MM.1S (cell line): ENCODE measurements around the gene YLPM1.

Experiments
- DNase-seq: peaks from one replicate; pipeline ENCODE4 v3.0.0-alpha.2; 2015
- H2AFZ ChIP-seq: fragments of 300-600 bp; sonication (generic); 2 replicates; pipeline ENCODE4 v1.6.0; 2016; ENCODE audit warnings: antibody characterized with exemption, low read length
- H3F3A ChIP-seq: fragments of 300-600 bp; sonication (generic); 2 replicates; pipeline ENCODE4 v1.6.1; 2016; ENCODE audit warnings: mild to moderate bottlenecking, antibody characterized with exemption, low read length, moderate library complexity, mixed read lengths; ENCODE audit not compliant: insufficient read depth
- H3K27ac ChIP-seq: fragments of 300-600 bp; sonication (generic); 2 replicates; pipeline ENCODE4 v1.5.1; 2016; ENCODE audit warnings: mild to moderate bottlenecking, low read length
- H3K27me3 ChIP-seq: fragments of 300-600 bp; sonication (generic); replicated peaks from 2 replicates; pipeline ENCODE4 v1.6.0; 2016; ENCODE audit warnings: low read length; ENCODE audit not compliant: insufficient read depth
- H3K36me3 ChIP-seq: fragments of 300-600 bp; sonication (generic); replicated peaks from 2 replicates; pipeline ENCODE4 v1.6.1; 2016; ENCODE audit warnings: mild to moderate bottlenecking, low read length, mixed read lengths; ENCODE audit not compliant: insufficient read depth
- H3K4me1 ChIP-seq: fragments of 300-600 bp; sonication (generic); 2 replicates; pipeline ENCODE4 v1.6.1; 2016; ENCODE audit warnings: low read length, mixed read lengths
- H3K4me2 ChIP-seq: fragments of 300-600 bp; sonication (generic); 2 replicates; pipeline ENCODE4 v1.6.0; 2016; ENCODE audit warnings: low read depth, low read length
- H3K4me3 ChIP-seq: fragments of 300-600 bp; sonication (generic); 2 replicates; pipeline ENCODE4 v1.5.1; 2016; ENCODE audit warnings: low read length, mixed read lengths
- H3K79me2 ChIP-seq: fragments of 300-600 bp; sonication (generic); 2 replicates; pipeline ENCODE4 v1.6.1; 2016; ENCODE audit warnings: mixed run types, low read length, mixed read lengths
- H3K9ac ChIP-seq: fragments of 300-600 bp; sonication (generic); 2 replicates; pipeline ENCODE4 v1.6.1; 2016; ENCODE audit warnings: low read length, mixed read lengths
- H3K9me2 ChIP-seq: fragments of 300-600 bp; sonication (generic); replicated peaks from 2 replicates; pipeline ENCODE4 v1.6.1; 2016; ENCODE audit warnings: mild to moderate bottlenecking, low read length, mixed read lengths; ENCODE audit not compliant: insufficient read depth
- H3K9me3 ChIP-seq: fragments of 300-600 bp; sonication (generic); replicated peaks from 2 replicates; pipeline ENCODE4 v1.6.1; 2016; ENCODE audit warnings: mild to moderate bottlenecking, low read length, mixed read lengths; ENCODE audit not compliant: insufficient read depth
- H4K20me1 ChIP-seq: fragments of 300-600 bp; sonication (generic); 2 replicates; pipeline ENCODE4 v1.6.1; 2016; ENCODE audit warnings: mild to moderate bottlenecking, low read length, moderate library complexity, mixed read lengths; ENCODE audit not compliant: insufficient read depth
- CTCF ChIP-seq: fragments of 300-600 bp; sonication (generic); IDR thresholded peaks from 2 replicates; pipeline ENCODE4 v1.5.1; 2016; ENCODE audit warnings: antibody characterized with exemption, low read length, mixed read lengths
- EZH2 ChIP-seq: fragments of 300-600 bp; sonication (generic); optimal IDR thresholded peaks from 2 replicates; pipeline ENCODE3; 2017; ENCODE audit warnings: low read depth, mild to moderate bottlenecking, antibody characterized with exemption, low read length, mixed read lengths
- EZH2phosphoT487 ChIP-seq: fragments of 300-600 bp; sonication (generic); IDR thresholded peaks from 2 replicates; pipeline ENCODE4 v1.6.1; 2018; ENCODE audit warnings: antibody characterized with exemption, low read length

Gene YLPM1

GRCh38 chr14:74879427-74880182 is 116.5 kb downstream of the YLPM1 start:
- no peak for DNase-seq
- no peaks in the 10 kb centered on the region; the same call in 1 of the 2 replicates for H4K20me1 ChIP-seq
- H2AFZ ChIP-seq: no peak overlapping the region
- no peaks in the 10 kb centered on the region for H3K9me3 ChIP-seq
- H3K4me2 ChIP-seq: no peak overlapping the region
- H3K36me3 ChIP-seq: no peaks in the 10 kb centered on the region
- H3K27me3 ChIP-seq: no peaks in the 10 kb centered on the region
- H3K4me3 ChIP-seq: no peak overlapping the region
- no peak overlapping the region for H3K27ac ChIP-seq
- peaks cover 25% of the 10 kb centered on the region for H3K79me2 ChIP-seq
- H3K9ac ChIP-seq: no peak overlapping the region
- H3F3A ChIP-seq: no peaks in the 10 kb centered on the region
- H3K4me1 ChIP-seq: no peaks in the 10 kb centered on the region
- H3K9me2 ChIP-seq: no peaks in the 10 kb centered on the region
- TF ChIP-seq CTCF (no peak), EZH2phosphoT487 (no peak), EZH2 (no peak)

- Histone ChIP-seq H3K27me3 (no peaks in the 10 kb centered on the region), H3K9ac (peak within 1 kb of the TSS; percentile 77), H3K4me1 (no peaks in the 10 kb centered on the region), H3F3A (no peaks in the 10 kb centered on the region), H3K9me3 (no peaks in the 10 kb centered on the region), H3K4me3 (peak within 1 kb of the TSS; percentile 69), H2AFZ (peak within 1 kb of the TSS; percentile 88), H3K27ac (peak within 1 kb of the TSS; percentile 34; the same call in 1 of the 2 replicates), H3K79me2 (peaks cover 45% of the 10 kb centered on the region), H3K36me3 (no peaks in the 10 kb centered on the region), H3K4me2 (peak within 1 kb of the TSS; percentile 81), H3K9me2 (no peaks in the 10 kb centered on the region), H4K20me1 (no peaks in the 10 kb centered on the region; the same call in 1 of the 2 replicates)
- peak; percentile 70 for DNase-seq
- TF ChIP-seq EZH2phosphoT487 (no peak), EZH2 (no peak), CTCF (no peak)
These were observed 118.5 kb downstream of the YLPM1 start, which contains the start of gene DLST for GRCh38 chr14:74881431-74882102. DLST (plus strand) TSS chr14:74881916; CDS start chr14:74881954, 38 bp downstream.

- Histone ChIP-seq H3K36me3 (no peaks in the 10 kb centered on the region), H4K20me1 (no peaks in the 10 kb centered on the region; the same call in 1 of the 2 replicates), H3K4me3 (peak overlapping the region; percentile 69), H3K9me3 (no peaks in the 10 kb centered on the region), H3K4me1 (no peaks in the 10 kb centered on the region), H2AFZ (0 out of 2 replicates have a peak overlapping the region, but pooled peaks have one; percentile 27), H3K4me2 (peak overlapping the region; percentile 81), H3K79me2 (peaks cover 52% of the 10 kb centered on the region), H3K27me3 (no peaks in the 10 kb centered on the region), H3K9ac (peak overlapping the region; percentile 77), H3F3A (no peaks in the 10 kb centered on the region), H3K9me2 (no peaks in the 10 kb centered on the region), H3K27ac (peak overlapping the region; percentile 34; the same call in 1 of the 2 replicates)
- TF ChIP-seq EZH2phosphoT487 (no peak), EZH2 (no peak), CTCF (no peak)
- peak; percentile 25 for DNase-seq
These were observed 119.2 kb downstream of the YLPM1 start for GRCh38 chr14:74882103-74882920.
